ENCODE results near the gene BAHCC1.

- TF ChIP-seq SETDB1 (IDR thresholded peaks at IDR 0.05; ENCODE audit: insufficient read length, low read length) (no peak), CTCF (tag by site-specific recombination; IDR thresholded peaks at IDR 0.05) (no peak), YY1 (tag by site-specific recombination; IDR thresholded peaks at IDR 0.05) (no peak), GLI2 (tag by site-specific recombination; IDR thresholded peaks at IDR 0.05; ENCODE audit: borderline replicate concordance, low read depth) (no peak), ZNF23 (tag by site-specific recombination; IDR thresholded peaks at IDR 0.05; ENCODE audit: borderline replicate concordance) (no peak), ZNF140 (tag by site-specific recombination; IDR thresholded peaks at IDR 0.05) (no peak), ZNF311 (tag by site-specific recombination; IDR thresholded peaks at IDR 0.05; ENCODE audit: borderline replicate concordance) (no peak), HIC1 (tag by site-specific recombination; IDR thresholded peaks at IDR 0.05) (no peak)
- TF ChIP-seq, protein P1, sequence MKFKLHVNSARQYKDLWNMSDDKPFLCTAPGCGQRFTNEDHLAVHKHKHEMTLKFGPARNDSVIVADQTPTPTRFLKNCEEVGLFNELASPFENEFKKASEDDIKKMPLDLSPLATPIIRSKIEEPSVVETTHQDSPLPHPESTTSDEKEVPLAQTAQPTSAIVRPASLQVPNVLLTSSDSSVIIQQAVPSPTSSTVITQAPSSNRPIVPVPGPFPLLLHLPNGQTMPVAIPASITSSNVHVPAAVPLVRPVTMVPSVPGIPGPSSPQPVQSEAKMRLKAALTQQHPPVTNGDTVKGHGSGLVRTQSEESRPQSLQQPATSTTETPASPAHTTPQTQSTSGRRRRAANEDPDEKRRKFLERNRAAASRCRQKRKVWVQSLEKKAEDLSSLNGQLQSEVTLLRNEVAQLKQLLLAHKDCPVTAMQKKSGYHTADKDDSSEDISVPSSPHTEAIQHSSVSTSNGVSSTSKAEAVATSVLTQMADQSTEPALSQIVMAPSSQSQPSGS (tag by site-specific recombination; IDR thresholded peaks at IDR 0.05; ENCODE audit: low read depth), result no peak
- TF ChIP-seq, protein P2, sequence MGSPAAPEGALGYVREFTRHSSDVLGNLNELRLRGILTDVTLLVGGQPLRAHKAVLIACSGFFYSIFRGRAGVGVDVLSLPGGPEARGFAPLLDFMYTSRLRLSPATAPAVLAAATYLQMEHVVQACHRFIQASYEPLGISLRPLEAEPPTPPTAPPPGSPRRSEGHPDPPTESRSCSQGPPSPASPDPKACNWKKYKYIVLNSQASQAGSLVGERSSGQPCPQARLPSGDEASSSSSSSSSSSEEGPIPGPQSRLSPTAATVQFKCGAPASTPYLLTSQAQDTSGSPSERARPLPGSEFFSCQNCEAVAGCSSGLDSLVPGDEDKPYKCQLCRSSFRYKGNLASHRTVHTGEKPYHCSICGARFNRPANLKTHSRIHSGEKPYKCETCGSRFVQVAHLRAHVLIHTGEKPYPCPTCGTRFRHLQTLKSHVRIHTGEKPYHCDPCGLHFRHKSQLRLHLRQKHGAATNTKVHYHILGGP (tag by site-specific recombination; IDR thresholded peaks at IDR 0.05), result no peak
- TF ChIP-seq, protein P3, sequence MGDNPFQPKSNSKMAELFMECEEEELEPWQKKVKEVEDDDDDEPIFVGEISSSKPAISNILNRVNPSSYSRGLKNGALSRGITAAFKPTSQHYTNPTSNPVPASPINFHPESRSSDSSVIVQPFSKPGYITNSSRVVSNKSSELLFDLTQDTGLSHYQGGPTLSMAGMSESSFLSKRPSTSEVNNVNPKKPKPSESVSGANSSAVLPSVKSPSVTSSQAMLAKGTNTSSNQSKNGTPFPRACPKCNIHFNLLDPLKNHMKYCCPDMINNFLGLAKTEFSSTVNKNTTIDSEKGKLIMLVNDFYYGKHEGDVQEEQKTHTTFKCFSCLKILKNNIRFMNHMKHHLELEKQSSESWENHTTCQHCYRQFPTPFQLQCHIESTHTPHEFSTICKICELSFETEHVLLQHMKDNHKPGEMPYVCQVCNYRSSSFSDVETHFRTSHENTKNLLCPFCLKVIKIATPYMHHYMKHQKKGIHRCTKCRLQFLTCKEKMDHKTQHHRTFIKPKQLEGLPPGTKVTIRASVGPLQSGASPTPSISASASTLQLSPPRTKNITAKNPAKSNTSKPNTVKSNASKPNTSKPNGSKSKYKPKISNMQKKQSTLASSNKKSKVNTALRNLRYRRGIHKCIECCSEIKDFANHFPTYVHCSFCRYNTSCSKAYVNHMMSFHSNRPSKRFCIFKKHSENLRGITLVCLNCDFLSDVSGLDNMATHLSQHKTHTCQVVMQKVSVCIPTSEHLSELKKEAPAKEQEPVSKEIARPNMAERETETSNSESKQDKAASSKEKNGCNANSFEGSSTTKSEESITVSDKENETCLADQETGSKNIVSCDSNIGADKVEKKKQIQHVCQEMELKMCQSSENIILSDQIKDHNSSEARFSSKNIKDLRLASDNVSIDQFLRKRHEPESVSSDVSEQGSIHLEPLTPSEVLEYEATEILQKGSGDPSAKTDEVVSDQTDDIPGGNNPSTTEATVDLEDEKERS (tag by site-specific recombination; IDR thresholded peaks at IDR 0.05), result no peak
- TF ChIP-seq, protein P4, sequence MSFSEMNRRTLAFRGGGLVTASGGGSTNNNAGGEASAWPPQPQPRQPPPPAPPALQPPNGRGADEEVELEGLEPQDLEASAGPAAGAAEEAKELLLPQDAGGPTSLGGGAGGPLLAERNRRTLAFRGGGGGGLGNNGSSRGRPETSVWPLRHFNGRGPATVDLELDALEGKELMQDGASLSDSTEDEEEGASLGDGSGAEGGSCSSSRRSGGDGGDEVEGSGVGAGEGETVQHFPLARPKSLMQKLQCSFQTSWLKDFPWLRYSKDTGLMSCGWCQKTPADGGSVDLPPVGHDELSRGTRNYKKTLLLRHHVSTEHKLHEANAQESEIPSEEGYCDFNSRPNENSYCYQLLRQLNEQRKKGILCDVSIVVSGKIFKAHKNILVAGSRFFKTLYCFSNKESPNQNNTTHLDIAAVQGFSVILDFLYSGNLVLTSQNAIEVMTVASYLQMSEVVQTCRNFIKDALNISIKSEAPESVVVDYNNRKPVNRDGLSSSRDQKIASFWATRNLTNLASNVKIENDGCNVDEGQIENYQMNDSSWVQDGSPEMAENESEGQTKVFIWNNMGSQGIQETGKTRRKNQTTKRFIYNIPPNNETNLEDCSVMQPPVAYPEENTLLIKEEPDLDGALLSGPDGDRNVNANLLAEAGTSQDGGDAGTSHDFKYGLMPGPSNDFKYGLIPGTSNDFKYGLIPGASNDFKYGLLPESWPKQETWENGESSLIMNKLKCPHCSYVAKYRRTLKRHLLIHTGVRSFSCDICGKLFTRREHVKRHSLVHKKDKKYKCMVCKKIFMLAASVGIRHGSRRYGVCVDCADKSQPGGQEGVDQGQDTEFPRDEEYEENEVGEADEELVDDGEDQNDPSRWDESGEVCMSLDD (tag by site-specific recombination; IDR thresholded peaks at IDR 0.05), result no peak
Measured at GRCh38 chr17:81390029-81390872, 5.0 kb upstream of the BAHCC1 start.

All from HEK293 (cell line).